Ishikawa (cell line): ENCODE measurements around the gene STOML1.

Experiments used
- CEBPB ChIP-seq: IDR thresholded peaks from 2 replicates; pipeline ENCODE4 v1.6.1; 2012
- CREB1 ChIP-seq: IDR thresholded peaks from 2 replicates; pipeline ENCODE4 v1.6.1; 2012; ENCODE audit warnings: low read depth
- EGR1 ChIP-seq: IDR thresholded peaks from 2 replicates; pipeline ENCODE4 v1.6.1; 2012
- EP300 ChIP-seq: IDR thresholded peaks from 2 replicates; pipeline ENCODE4 v1.6.1; 2012; ENCODE audit warnings: borderline replicate concordance
- FOXM1 ChIP-seq: IDR thresholded peaks from 2 replicates; pipeline ENCODE4 v1.6.1; 2012; ENCODE audit warnings: low read depth, borderline replicate concordance
- NFIC ChIP-seq: IDR thresholded peaks from 2 replicates; pipeline ENCODE4 v1.6.1; 2012
- RAD21 ChIP-seq: IDR thresholded peaks from 2 replicates; pipeline ENCODE4 v1.6.1; 2012; ENCODE audit warnings: low read depth
- TAF1 ChIP-seq: IDR thresholded peaks from 2 replicates; pipeline ENCODE4 v1.6.1; 2012; ENCODE audit warnings: low read depth, mild to moderate bottlenecking
- TCF12 ChIP-seq: IDR thresholded peaks from 2 replicates; pipeline ENCODE4 v1.6.1; 2012; ENCODE audit warnings: low read depth
- TEAD4 ChIP-seq: IDR thresholded peaks from 2 replicates; pipeline ENCODE4 v1.6.1; 2012
- YY1 ChIP-seq: IDR thresholded peaks from 2 replicates; pipeline ENCODE4 v1.6.1; 2012; ENCODE audit warnings: low read depth
- ZBTB7A ChIP-seq: IDR thresholded peaks from 2 replicates; pipeline ENCODE4 v1.6.1; 2012; ENCODE audit warnings: low read depth
- TF ChIP-seq, protein P1 (sequence below): IDR thresholded peaks from 2 replicates; pipeline ENCODE4 v1.6.1; 2012
- TF ChIP-seq, protein P2 (sequence below): IDR thresholded peaks from 2 replicates; pipeline ENCODE4 v1.6.1; 2012
- TF ChIP-seq, protein P3 (sequence below): IDR thresholded peaks from 2 replicates; pipeline ENCODE4 v1.6.1; 2012; ENCODE audit warnings: low read depth, mild to moderate bottlenecking

The STOML1 gene

DNA sequence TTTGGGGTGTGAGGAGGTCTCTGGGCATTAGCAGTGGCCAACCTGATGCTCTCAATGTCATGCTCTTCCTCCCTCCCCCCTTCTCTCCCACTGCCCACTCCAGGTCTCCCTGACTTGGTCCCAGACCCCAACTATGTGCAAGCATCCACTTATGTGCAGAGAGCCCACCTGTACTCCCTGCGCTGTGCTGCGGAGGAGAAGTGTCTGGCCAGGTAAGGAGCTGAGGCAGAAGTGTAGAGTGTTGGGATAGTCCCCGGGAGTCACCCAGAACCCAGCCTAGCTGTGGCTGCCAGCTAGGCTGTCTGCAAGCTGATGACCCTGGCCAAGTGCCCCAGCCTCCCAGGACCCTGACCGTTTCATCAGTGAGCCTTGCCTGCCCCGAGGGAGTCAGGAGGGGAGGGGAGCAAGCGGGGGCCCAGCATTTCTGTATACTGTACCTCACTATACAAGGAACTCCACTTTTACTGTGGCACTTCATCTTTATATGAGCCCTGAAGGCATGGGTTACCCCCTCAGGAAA lies 49.3 kb downstream of the STOML1 start:
- TF ChIP-seq ZBTB7A (no peak), TCF12 (no peak), EP300 (no peak), CREB1 (no peak), EGR1 (no peak), NFIC (no peak), TAF1 (no peak), FOXM1 (no peak), RAD21 (no peak), TEAD4 (no peak), CEBPB (no peak), YY1 (no peak)
- TF ChIP-seq, protein P1, sequence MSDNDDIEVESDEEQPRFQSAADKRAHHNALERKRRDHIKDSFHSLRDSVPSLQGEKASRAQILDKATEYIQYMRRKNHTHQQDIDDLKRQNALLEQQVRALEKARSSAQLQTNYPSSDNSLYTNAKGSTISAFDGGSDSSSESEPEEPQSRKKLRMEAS: no peak
- TF ChIP-seq, protein P2, sequence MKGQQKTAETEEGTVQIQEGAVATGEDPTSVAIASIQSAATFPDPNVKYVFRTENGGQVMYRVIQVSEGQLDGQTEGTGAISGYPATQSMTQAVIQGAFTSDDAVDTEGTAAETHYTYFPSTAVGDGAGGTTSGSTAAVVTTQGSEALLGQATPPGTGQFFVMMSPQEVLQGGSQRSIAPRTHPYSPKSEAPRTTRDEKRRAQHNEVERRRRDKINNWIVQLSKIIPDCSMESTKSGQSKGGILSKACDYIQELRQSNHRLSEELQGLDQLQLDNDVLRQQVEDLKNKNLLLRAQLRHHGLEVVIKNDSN: no peak
- TF ChIP-seq, protein P3, sequence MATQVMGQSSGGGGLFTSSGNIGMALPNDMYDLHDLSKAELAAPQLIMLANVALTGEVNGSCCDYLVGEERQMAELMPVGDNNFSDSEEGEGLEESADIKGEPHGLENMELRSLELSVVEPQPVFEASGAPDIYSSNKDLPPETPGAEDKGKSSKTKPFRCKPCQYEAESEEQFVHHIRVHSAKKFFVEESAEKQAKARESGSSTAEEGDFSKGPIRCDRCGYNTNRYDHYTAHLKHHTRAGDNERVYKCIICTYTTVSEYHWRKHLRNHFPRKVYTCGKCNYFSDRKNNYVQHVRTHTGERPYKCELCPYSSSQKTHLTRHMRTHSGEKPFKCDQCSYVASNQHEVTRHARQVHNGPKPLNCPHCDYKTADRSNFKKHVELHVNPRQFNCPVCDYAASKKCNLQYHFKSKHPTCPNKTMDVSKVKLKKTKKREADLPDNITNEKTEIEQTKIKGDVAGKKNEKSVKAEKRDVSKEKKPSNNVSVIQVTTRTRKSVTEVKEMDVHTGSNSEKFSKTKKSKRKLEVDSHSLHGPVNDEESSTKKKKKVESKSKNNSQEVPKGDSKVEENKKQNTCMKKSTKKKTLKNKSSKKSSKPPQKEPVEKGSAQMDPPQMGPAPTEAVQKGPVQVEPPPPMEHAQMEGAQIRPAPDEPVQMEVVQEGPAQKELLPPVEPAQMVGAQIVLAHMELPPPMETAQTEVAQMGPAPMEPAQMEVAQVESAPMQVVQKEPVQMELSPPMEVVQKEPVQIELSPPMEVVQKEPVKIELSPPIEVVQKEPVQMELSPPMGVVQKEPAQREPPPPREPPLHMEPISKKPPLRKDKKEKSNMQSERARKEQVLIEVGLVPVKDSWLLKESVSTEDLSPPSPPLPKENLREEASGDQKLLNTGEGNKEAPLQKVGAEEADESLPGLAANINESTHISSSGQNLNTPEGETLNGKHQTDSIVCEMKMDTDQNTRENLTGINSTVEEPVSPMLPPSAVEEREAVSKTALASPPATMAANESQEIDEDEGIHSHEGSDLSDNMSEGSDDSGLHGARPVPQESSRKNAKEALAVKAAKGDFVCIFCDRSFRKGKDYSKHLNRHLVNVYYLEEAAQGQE: no peak

DNA sequence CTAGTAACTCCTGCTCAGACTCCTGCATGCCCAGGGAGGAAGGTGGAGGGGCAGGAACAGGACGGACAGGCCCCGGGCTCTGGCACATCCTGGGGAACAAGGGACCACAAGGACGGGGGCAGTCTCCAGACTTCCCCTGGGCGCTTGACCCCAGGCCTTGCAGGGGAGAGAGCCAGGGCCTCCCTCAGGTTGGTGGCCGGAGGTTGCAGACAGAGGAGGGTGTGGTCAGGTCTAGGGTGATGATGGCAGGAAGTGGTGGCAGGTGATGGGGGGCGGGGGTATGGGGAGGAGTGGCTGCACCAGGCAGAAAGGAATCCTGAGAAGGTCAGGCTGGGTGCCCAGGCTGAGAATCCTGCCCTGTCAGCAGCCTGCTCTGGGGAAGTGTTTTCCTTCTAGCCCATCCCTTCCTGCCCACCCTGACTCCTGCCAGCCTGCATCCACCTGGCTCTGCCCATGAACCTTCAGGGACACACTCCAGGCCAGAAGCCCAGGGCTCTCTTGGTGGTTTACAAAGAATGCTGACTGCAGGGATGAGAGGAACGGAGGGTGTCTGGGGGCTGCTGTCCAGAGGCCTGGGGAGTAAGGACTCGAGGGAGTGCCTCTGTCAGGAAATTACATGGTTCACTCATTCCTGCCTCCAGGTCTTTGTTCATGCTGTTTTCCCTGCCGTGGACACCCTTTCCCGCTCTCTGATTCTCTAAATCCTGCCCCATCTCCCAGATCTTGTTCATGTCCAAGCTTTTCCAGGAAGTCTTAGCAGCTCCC lies 50.0 kb downstream of the STOML1 start:
- TF ChIP-seq, protein P3: no peak
- TF ChIP-seq EGR1 (no peak), TCF12 (no peak), TAF1 (no peak), FOXM1 (no peak), NFIC (no peak), TEAD4 (no peak), RAD21 (no peak), CEBPB (no peak), EP300 (no peak), ZBTB7A (no peak), CREB1 (no peak), YY1 (no peak)
- TF ChIP-seq, protein P2: no peak
- TF ChIP-seq, protein P1: no peak

DNA sequence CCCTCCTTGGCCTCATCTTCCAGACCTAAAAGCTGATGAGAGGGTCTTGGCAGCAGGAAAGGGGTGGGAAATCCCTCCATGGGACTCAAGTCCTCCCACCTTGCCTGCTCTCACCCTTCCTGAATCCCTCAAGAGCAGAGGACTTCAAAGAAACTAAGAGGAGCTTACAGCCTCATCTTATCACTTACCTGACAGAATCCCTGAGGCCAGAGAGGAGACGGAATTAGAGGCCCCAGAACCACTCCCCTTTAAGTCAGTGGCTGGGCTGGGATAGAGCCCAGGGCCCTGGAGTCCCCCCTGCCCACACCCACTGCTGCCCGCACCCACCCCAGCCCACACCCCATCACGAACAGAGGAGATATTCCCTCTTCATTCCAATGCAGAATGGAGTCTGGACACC lies 50.6 kb downstream of the STOML1 start:
- TF ChIP-seq TAF1 (no peak), NFIC (no peak), TCF12 (no peak), FOXM1 (no peak), EP300 (no peak), ZBTB7A (no peak), RAD21 (no peak), TEAD4 (no peak)
- TF ChIP-seq, protein P2: no peak
- TF ChIP-seq, protein P1: no peak
- TF ChIP-seq, protein P3: no peak

DNA sequence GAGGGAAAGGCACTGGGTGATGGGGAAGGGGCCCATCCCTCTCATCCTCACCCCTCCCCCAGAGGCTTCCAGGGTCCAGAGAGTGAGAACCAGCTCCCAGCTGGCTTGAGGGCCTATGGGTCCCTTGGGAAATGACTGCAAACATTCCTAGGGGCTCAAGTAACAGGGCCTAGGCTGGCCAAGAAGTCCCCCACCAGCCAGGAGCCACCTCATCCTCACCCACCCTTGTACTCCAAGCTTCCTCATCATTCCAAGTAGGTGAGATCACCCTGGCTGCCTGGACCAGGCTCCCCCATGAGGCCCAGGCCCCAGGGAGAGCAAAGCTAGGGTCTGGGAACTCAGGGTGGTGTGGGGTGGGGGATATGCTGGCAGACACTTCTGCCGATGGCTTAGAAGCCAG lies 51.1 kb downstream of the STOML1 start:
- no peak for TF ChIP-seq FOXM1
- TF ChIP-seq TAF1: no peak
- TF ChIP-seq, protein P2: no peak
- no peak for TF ChIP-seq ZBTB7A
- TF ChIP-seq, protein P1: no peak
- TF ChIP-seq CEBPB: no peak
- TF ChIP-seq TCF12: no peak
- TF ChIP-seq NFIC: no peak
